Panc1 (cell line): ENCODE data around the gene ZBTB40. TPM values are rescaled to one million over a fixed set of nuclear protein-coding genes. Genes with fewer than 3 reads are reported as not detected.

Source experiments
- ATAC-seq: fragments of 200-7000 bp; cut with Tn5 transposase; 2 replicates; pipeline ENCODE4 v1.9.1; 2020; ENCODE audit warnings: mild to moderate bottlenecking, moderate library complexity
- BruUV-seq: library from RNA; stranded (reverse); fragments of 400-500 nt; replicated peaks from 2 replicates; lab custom pipeline; 2021; lab: Mats Ljungman, UMichigan
- CTCF ChIA-PET: fragments of 300-600 bp; sonication (Branson Sonifier 250); formaldehyde crosslinking; loops from one replicate; lab custom pipeline; 2022; ENCODE audit warnings: antibody characterized with exemption; lab: Charles Lee
- POLR2A ChIA-PET: fragments of 300-600 bp; sonication (Branson Sonifier 250); formaldehyde crosslinking; loops from one replicate; lab custom pipeline; 2022; ENCODE audit warnings: antibody characterized with exemption; lab: Charles Lee
- DNase-seq: peaks from one replicate; pipeline ENCODE4 v3.0.0-alpha.2; 2010; ENCODE audit warnings: low read depth, low spot score
- H3K27ac ChIP-seq: 2 replicates; pipeline ENCODE4 v1.5.1; 2011; ENCODE audit warnings: mild to moderate bottlenecking, low read length, inconsistent platforms
- H3K27me3 ChIP-seq: fragments of 200-500 bp; sonication (Bioruptor generic); 2 replicates; pipeline ENCODE4 v1.6.0; 2014; ENCODE audit warnings: low read length, inconsistent platforms; ENCODE audit not compliant: control insufficient read depth, insufficient read depth
- H3K36me3 ChIP-seq: fragments of 200-500 bp; sonication (Bioruptor generic); 2 replicates; pipeline ENCODE4 v1.5.1; 2014; ENCODE audit warnings: inconsistent platforms, mild to moderate bottlenecking, low read length, moderate library complexity; ENCODE audit not compliant: control insufficient read depth, insufficient read depth
- H3K4me1 ChIP-seq: 2 replicates; pipeline ENCODE4 v1.5.1; 2011; ENCODE audit warnings: inconsistent platforms, mild to moderate bottlenecking, low read length, moderate library complexity; ENCODE audit not compliant: control insufficient read depth, insufficient read depth
- H3K4me3 ChIP-seq, 2 experiments: 2 replicates each; pipeline ENCODE4 v1.5.1; 2011 to 2012; ENCODE audit warnings: low read depth in 2 of 2, low read length in 2 of 2, mild to moderate bottlenecking in 2 of 2, inconsistent platforms in 1 of 2, moderate library complexity in 1 of 2
- H3K9me3 ChIP-seq: fragments of 200-500 bp; sonication (Bioruptor generic); 2 replicates; pipeline ENCODE4 v1.5.1; 2014; ENCODE audit warnings: low read depth, mild to moderate bottlenecking, inconsistent platforms, low read length, moderate library complexity; ENCODE audit not compliant: control insufficient read depth, insufficient read depth
- POLR2AphosphoS5 ChIP-seq: IDR thresholded peaks from 2 replicates; pipeline ENCODE4 v1.6.1; 2012; ENCODE audit warnings: mild to moderate bottlenecking, low read depth, low read length, moderate library complexity
- SIN3A ChIP-seq: IDR thresholded peaks from 2 replicates; pipeline ENCODE4 v1.6.1; 2012; ENCODE audit warnings: low read depth, mild to moderate bottlenecking, low read length, moderate library complexity, borderline replicate concordance; ENCODE audit not compliant: insufficient read depth
- TCF7L2 ChIP-seq: IDR thresholded peaks from 2 replicates; pipeline ENCODE4 v1.6.1; 2011; ENCODE audit warnings: mild to moderate bottlenecking, low read depth, low read length, inconsistent platforms
- in situ Hi-C: cut with HindIII; loops from 2 replicates; pipeline ENCODE4 v1.10.0; 2016; ENCODE audit warnings: low sequenced_read_pairs, low pct_unique_long_range_greater_than_20kb
- intact Hi-C: fragments of 100-400 bp; cut with micrococcal nuclease; formaldehyde crosslinking; loops from one replicate; pipeline ENCODE4 v1.10.0; 2022; ENCODE audit not compliant: unreplicated experiment
- total RNA-seq: library from RNA; stranded (reverse); gene quantifications from one replicate; pipeline ENCODE4 v1.2.1, GENCODE V29; 2021; ENCODE audit not compliant: unreplicated experiment
- TF ChIP-seq, protein P1 (sequence below), 2 experiments: IDR thresholded peaks; 2 replicates each; pipeline ENCODE4 v1.6.1; 2011 to 2012; ENCODE audit warnings: low read depth in 2 of 2, control low read depth in 1 of 2, low read length in 1 of 2, mild to moderate bottlenecking in 1 of 2, moderate library complexity in 1 of 2; ENCODE audit not compliant: insufficient read depth in 1 of 2
- TF ChIP-seq, protein P2 (sequence below): fragments of 450-650 bp; IDR thresholded peaks from 2 replicates; pipeline ENCODE4 v1.5.1; 2017; ENCODE audit warnings: mild to moderate bottlenecking

ZBTB40 gene
- total RNA-seq, 1 experiment from 2014 or later: 24.3 TPM

GRCh38 chr1:22484706-22485345 is 33.2 kb downstream of the ZBTB40 start:
- no TSS peak for BruUV-seq
- CTCF ChIA-PET: no interaction called here
- no peak for ATAC-seq

DNA sequence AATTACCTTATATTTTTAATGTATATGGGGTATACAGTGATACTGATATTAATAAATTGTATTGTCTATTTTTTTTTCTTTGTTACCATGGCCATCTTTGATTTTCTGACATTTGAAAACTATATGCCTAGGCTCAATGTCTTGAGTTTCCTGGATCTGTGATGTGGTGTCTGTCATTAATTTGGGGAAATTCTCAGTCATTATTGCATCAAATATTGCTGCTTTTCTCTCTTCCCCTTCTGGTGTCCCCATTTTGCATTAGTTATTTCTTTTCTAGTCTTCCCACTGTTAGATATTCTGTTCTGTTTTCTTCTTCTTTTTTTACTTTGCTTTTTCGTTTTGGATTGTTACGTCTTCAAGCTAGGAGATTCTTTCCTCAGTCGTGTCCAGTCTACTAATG is 33.8 kb downstream of the ZBTB40 start:
- Histone ChIP-seq H3K9me3 (peaks cover 9% of the 10 kb centered on the region; the same call in 1 of the 2 replicates), H3K27me3 (no peaks in the 10 kb centered on the region), H3K27ac (no peak overlapping the region), H3K36me3 (no peaks in the 10 kb centered on the region), H3K4me1 (no peaks in the 10 kb centered on the region), H3K4me3 (no peak overlapping the region)
- no peak for ATAC-seq
- no peak for DNase-seq
- intact Hi-C loops (no loop called here), in situ Hi-C loops (no loop called here)
- CTCF ChIA-PET: no interaction called here
- POLR2A ChIA-PET: interaction anchor here (0.6 kb wide), 1 partner anchor 237 kb away, joined by 3 read pairs; no protein-coding TSS in a partner anchor
- TF ChIP-seq SIN3A (no peak), TCF7L2 (no peak), POLR2AphosphoS5 (no peak)
- TF ChIP-seq, protein P1, sequence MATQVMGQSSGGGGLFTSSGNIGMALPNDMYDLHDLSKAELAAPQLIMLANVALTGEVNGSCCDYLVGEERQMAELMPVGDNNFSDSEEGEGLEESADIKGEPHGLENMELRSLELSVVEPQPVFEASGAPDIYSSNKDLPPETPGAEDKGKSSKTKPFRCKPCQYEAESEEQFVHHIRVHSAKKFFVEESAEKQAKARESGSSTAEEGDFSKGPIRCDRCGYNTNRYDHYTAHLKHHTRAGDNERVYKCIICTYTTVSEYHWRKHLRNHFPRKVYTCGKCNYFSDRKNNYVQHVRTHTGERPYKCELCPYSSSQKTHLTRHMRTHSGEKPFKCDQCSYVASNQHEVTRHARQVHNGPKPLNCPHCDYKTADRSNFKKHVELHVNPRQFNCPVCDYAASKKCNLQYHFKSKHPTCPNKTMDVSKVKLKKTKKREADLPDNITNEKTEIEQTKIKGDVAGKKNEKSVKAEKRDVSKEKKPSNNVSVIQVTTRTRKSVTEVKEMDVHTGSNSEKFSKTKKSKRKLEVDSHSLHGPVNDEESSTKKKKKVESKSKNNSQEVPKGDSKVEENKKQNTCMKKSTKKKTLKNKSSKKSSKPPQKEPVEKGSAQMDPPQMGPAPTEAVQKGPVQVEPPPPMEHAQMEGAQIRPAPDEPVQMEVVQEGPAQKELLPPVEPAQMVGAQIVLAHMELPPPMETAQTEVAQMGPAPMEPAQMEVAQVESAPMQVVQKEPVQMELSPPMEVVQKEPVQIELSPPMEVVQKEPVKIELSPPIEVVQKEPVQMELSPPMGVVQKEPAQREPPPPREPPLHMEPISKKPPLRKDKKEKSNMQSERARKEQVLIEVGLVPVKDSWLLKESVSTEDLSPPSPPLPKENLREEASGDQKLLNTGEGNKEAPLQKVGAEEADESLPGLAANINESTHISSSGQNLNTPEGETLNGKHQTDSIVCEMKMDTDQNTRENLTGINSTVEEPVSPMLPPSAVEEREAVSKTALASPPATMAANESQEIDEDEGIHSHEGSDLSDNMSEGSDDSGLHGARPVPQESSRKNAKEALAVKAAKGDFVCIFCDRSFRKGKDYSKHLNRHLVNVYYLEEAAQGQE (IDR thresholded peaks at IDR 0.05; ENCODE audit: insufficient read depth in 1 of 2, low read depth in 2 of 2, low read length in 1 of 2): no peak
- TF ChIP-seq, protein P2, sequence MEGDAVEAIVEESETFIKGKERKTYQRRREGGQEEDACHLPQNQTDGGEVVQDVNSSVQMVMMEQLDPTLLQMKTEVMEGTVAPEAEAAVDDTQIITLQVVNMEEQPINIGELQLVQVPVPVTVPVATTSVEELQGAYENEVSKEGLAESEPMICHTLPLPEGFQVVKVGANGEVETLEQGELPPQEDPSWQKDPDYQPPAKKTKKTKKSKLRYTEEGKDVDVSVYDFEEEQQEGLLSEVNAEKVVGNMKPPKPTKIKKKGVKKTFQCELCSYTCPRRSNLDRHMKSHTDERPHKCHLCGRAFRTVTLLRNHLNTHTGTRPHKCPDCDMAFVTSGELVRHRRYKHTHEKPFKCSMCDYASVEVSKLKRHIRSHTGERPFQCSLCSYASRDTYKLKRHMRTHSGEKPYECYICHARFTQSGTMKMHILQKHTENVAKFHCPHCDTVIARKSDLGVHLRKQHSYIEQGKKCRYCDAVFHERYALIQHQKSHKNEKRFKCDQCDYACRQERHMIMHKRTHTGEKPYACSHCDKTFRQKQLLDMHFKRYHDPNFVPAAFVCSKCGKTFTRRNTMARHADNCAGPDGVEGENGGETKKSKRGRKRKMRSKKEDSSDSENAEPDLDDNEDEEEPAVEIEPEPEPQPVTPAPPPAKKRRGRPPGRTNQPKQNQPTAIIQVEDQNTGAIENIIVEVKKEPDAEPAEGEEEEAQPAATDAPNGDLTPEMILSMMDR: no peak
- no TSS peak for BruUV-seq

More at GRCh38 chr1:22484706-22485345, 33.2 kb downstream of the ZBTB40 start:
- no peaks in the 10 kb centered on the region for H3K4me1 ChIP-seq
- intact Hi-C loops (no loop called here), in situ Hi-C loops (no loop called here)
- no peak overlapping the region for H3K4me3 ChIP-seq
- no peaks in the 10 kb centered on the region for H3K36me3 ChIP-seq
- H3K9me3 ChIP-seq: peaks cover 9% of the 10 kb centered on the region; the same call in 1 of the 2 replicates
- H3K27ac ChIP-seq: no peak overlapping the region
- DNase-seq: no peak
- POLR2A ChIA-PET: no interaction called here
- TF ChIP-seq, protein P2: no peak
- TF ChIP-seq, protein P1 (IDR thresholded peaks at IDR 0.05; ENCODE audit: insufficient read depth in 1 of 2, low read depth in 2 of 2, low read length in 1 of 2): no peak
- TF ChIP-seq POLR2AphosphoS5 (no peak), TCF7L2 (no peak), SIN3A (no peak)
- no peaks in the 10 kb centered on the region for H3K27me3 ChIP-seq
